ENCODE measurements around the gene FCHSD2. TPM values are rescaled to one million over a fixed set of nuclear protein-coding genes. Genes with fewer than 3 reads are reported as not detected.
"Not testable (repeated sequence)": the region's sequence is repeated elsewhere in the genome, so short reads cannot be mapped to it uniquely, and the experiment has no call there.

The FCHSD2 gene
- total RNA-seq, 1 experiment from 2014 or later, result 5.9 TPM

GRCh38 chr11:73126804-73127480 is 15.2 kb downstream of the FCHSD2 start:
- no peak for DNase-seq (ENCODE audit: low read depth)

- DNase-seq (ENCODE audit: low read depth), result no peak
Measured at GRCh38 chr11:73124800-73125199, 17.3 kb downstream of the FCHSD2 start.

GRCh38 chr11:73123892-73124291 is 18.2 kb downstream of the FCHSD2 start:
- not testable (repeated sequence) for DNase-seq (ENCODE audit: low read depth)

GRCh38 chr11:73121692-73122091 is 20.4 kb downstream of the FCHSD2 start:
- no peak for DNase-seq (ENCODE audit: low read depth)

- DNase-seq (ENCODE audit: low read depth), result no peak
Measured at GRCh38 chr11:73117071-73117470, 25.0 kb downstream of the FCHSD2 start.

- DNase-seq (ENCODE audit: low read depth), result no peak
Measured at GRCh38 chr11:73116636-73117035, 25.5 kb downstream of the FCHSD2 start.

- DNase-seq (ENCODE audit: low read depth), result no peak
Measured at GRCh38 chr11:73114835-73115220, 27.3 kb downstream of the FCHSD2 start.

- DNase-seq (ENCODE audit: low read depth), result no peak
Measured at GRCh38 chr11:73114110-73114834, 27.8 kb downstream of the FCHSD2 start.

- DNase-seq (ENCODE audit: low read depth), result no peak
Measured at GRCh38 chr11:73113426-73113825, 28.7 kb downstream of the FCHSD2 start.

- no peak for DNase-seq (ENCODE audit: low read depth)
Measured at GRCh38 chr11:73107597-73107996, 34.5 kb downstream of the FCHSD2 start.

GRCh38 chr11:73106347-73106746 is 35.8 kb downstream of the FCHSD2 start:
- no peak for DNase-seq (ENCODE audit: low read depth)

- no peak for DNase-seq (ENCODE audit: low read depth)
Measured at GRCh38 chr11:73100578-73100977, 41.5 kb downstream of the FCHSD2 start.

- DNase-seq (ENCODE audit: low read depth), result no peak
Measured at GRCh38 chr11:73099512-73100266, 42.4 kb downstream of the FCHSD2 start.

GRCh38 chr11:73095613-73096012 is 46.5 kb downstream of the FCHSD2 start:
- DNase-seq (ENCODE audit: low read depth), result no peak

GRCh38 chr11:73091521-73092305 is 50.4 kb downstream of the FCHSD2 start:
- no peak for DNase-seq (ENCODE audit: low read depth)

- peak; percentile 5 for DNase-seq (ENCODE audit: low read depth)
Measured at GRCh38 chr11:73087730-73088129, 54.4 kb downstream of the FCHSD2 start.

- DNase-seq (ENCODE audit: low read depth), result peak; percentile 60
Measured at GRCh38 chr11:73085189-73085875, 56.8 kb downstream of the FCHSD2 start.

GRCh38 chr11:73078631-73079030 is 63.5 kb downstream of the FCHSD2 start:
- no peak for DNase-seq (ENCODE audit: low read depth)

GRCh38 chr11:73077454-73077853 is 64.7 kb downstream of the FCHSD2 start:
- DNase-seq (ENCODE audit: low read depth), result peak; percentile 25

GRCh38 chr11:73074319-73074718 is 67.8 kb downstream of the FCHSD2 start:
- DNase-seq (ENCODE audit: low read depth), result no peak

GRCh38 chr11:73072935-73073481 is 69.1 kb downstream of the FCHSD2 start:
- DNase-seq (ENCODE audit: low read depth), result peak; percentile 19
